Body of pancreas (tissue), 4 donors: ENCODE results near the gene KLF15.

Source experiments
- POLR2A ChIP-seq, 3 donors: fragments of 450-650 bp; IDR thresholded peaks; one replicate each; pipeline ENCODE4 v1.6.1; 2016; ENCODE audit warnings: antibody characterized with exemption in 3 of 3, mild to moderate bottlenecking in 2 of 3
- TF ChIP-seq, protein P1 (sequence below), 7 experiments: fragments of 450-650 bp in 4 of 7; fragments of 200-600 bp in 3 of 7; sonication (generic) in 3 of 7; IDR thresholded peaks; one replicate each; pipeline ENCODE4 v1.5.1; 2016 to 2019; ENCODE audit warnings: antibody characterized with exemption in 7 of 7

DNA sequence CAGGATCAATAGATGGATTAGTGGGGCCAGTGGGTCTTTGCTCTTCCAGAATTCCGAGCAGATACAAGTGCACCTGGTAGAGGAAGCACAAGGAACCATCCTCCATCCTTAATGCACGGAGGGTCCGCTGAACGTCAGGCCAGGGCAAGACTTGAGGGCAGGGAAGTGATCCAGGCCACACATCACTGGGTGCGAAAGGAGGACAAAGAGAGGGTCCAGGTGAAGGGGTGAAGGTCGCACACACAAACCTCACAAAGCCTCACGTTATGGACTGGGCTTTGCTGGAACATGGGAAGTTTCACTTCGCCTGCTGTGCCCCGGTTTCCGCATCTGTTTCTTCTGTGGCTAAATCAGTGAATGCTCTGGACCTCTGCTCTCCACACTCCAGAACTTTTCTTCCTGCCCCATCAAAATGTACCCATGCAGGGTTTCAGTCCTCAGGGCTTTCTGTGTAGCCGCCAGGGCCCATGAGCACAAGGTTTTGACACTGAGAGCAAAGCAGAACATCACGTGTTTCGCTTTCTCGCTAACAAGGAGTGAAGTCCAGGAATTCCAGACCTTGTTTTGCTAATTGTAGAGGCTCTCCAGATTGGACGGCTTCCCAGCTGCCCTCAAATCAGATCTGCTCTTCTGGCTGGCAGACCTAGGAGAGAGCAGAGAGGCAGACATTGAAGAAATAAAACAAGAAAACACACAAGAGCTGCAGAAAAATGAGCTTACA lies 56.3 kb downstream of the KLF15 start:
- no peak for TF ChIP-seq POLR2A (IDR thresholded peaks at IDR 0.05)
- TF ChIP-seq, protein P1, sequence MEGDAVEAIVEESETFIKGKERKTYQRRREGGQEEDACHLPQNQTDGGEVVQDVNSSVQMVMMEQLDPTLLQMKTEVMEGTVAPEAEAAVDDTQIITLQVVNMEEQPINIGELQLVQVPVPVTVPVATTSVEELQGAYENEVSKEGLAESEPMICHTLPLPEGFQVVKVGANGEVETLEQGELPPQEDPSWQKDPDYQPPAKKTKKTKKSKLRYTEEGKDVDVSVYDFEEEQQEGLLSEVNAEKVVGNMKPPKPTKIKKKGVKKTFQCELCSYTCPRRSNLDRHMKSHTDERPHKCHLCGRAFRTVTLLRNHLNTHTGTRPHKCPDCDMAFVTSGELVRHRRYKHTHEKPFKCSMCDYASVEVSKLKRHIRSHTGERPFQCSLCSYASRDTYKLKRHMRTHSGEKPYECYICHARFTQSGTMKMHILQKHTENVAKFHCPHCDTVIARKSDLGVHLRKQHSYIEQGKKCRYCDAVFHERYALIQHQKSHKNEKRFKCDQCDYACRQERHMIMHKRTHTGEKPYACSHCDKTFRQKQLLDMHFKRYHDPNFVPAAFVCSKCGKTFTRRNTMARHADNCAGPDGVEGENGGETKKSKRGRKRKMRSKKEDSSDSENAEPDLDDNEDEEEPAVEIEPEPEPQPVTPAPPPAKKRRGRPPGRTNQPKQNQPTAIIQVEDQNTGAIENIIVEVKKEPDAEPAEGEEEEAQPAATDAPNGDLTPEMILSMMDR (IDR thresholded peaks at IDR 0.05): no peak
